Right forelimb (tissue), 1 donor: Measurements from ENCODE around the gene FDPS.

Experiments
- DNase-seq: peaks from one replicate; pipeline ENCODE4 v3.0.0-alpha.2; 2018

FDPS gene

GRCh38 chr1:155308493-155309422 lies at the start of gene FDPS:
FDPS (plus strand) TSS chr1:155308866; CDS start chr1:155309790, 924 bp downstream.
- peak; percentile 98 for DNase-seq

GRCh38 chr1:155260276-155260675 lies 48.4 kb upstream of the FDPS start:
- DNase-seq, result no peak

GRCh38 chr1:155261493-155261851 lies 47.2 kb upstream of the FDPS start:
- no peak for DNase-seq

- DNase-seq, result peak; percentile 92
Observed at GRCh38 chr1:155261852-155262673, 46.6 kb upstream of the FDPS start, which contains the start of gene SCAMP3. SCAMP3 (minus strand) TSS chr1:155262360; CDS start chr1:155262151, 209 bp downstream.

GRCh38 chr1:155263067-155263466 lies 45.6 kb upstream of the FDPS start:
- no peak for DNase-seq

- no peak for DNase-seq
Observed at GRCh38 chr1:155266553-155266952, 42.1 kb upstream of the FDPS start.

GRCh38 chr1:155267373-155267772 lies 41.3 kb upstream of the FDPS start:
- no peak for DNase-seq

- no peak for DNase-seq
Observed at GRCh38 chr1:155268630-155269029, 40.0 kb upstream of the FDPS start.

GRCh38 chr1:155269381-155269780 lies 39.3 kb upstream of the FDPS start:
- no peak for DNase-seq

GRCh38 chr1:155272466-155273342 lies 36.0 kb upstream of the FDPS start:
- no peak for DNase-seq

GRCh38 chr1:155273343-155274245 lies 35.1 kb upstream of the FDPS start, which contains the start of gene CLK2:
CLK2 (minus strand) TSS chr1:155273504; CDS start chr1:155270977, 2,527 bp downstream.
- DNase-seq, result peak; percentile 98

GRCh38 chr1:155277070-155277901 lies 31.4 kb upstream of the FDPS start, which contains the start of gene HCN3:
HCN3 (plus strand) TSS chr1:155277463; CDS start chr1:155277591, 128 bp downstream.
- DNase-seq, result peak; percentile 99

- peak; percentile 81 for DNase-seq
Observed at GRCh38 chr1:155277902-155278688, 30.6 kb upstream of the FDPS start.

- DNase-seq, result no peak
Observed at GRCh38 chr1:155278689-155279160, 29.9 kb upstream of the FDPS start.

- DNase-seq, result no peak
Observed at GRCh38 chr1:155279268-155279667, 29.4 kb upstream of the FDPS start.

GRCh38 chr1:155282488-155283091 lies 26.1 kb upstream of the FDPS start:
- no peak for DNase-seq

GRCh38 chr1:155284476-155284875 lies 24.2 kb upstream of the FDPS start:
- no peak for DNase-seq

- DNase-seq, result no peak
Observed at GRCh38 chr1:155285063-155285462, 23.6 kb upstream of the FDPS start.

GRCh38 chr1:155285631-155286044 lies 23.0 kb upstream of the FDPS start:
- DNase-seq, result no peak
